Osteoblast (primary cell): ENCODE data around the gene CCDC110. TPM values are rescaled to one million over a fixed set of nuclear protein-coding genes. Genes with fewer than 3 reads are reported as not detected.

Experiments used
- DNase-seq: peaks from one replicate; pipeline ENCODE4 v3.0.0; 2011; ENCODE audit warnings: low spot score, mixed read lengths; ENCODE audit not compliant: insufficient read length; ENCODE audit errors: missing footprints
- H2AFZ ChIP-seq: 2 replicates; pipeline ENCODE4 v1.6.0; 2011; ENCODE audit warnings: mild to moderate bottlenecking, low read length
- H3K27ac ChIP-seq: 2 replicates; pipeline ENCODE4 v1.5.1; 2011; ENCODE audit warnings: mild to moderate bottlenecking, low read depth, low read length, moderate library complexity
- H3K27me3 ChIP-seq: 2 replicates; pipeline ENCODE4 v1.6.0; 2012; ENCODE audit warnings: mild to moderate bottlenecking, control low read depth, inconsistent platforms, low read length, moderate library complexity; ENCODE audit not compliant: insufficient read depth
- H3K36me3 ChIP-seq: 2 replicates; pipeline ENCODE4 v1.5.1; 2011; ENCODE audit warnings: mild to moderate bottlenecking, low read length, control low read depth, moderate library complexity; ENCODE audit not compliant: insufficient read depth
- H3K4me1 ChIP-seq: 2 replicates; pipeline ENCODE4 v1.5.1; 2011; ENCODE audit warnings: mild to moderate bottlenecking, low read length, control low read depth, moderate library complexity; ENCODE audit not compliant: insufficient read depth
- H3K4me2 ChIP-seq: 2 replicates; pipeline ENCODE4 v1.6.0; 2011; ENCODE audit warnings: mild to moderate bottlenecking, low read length; ENCODE audit not compliant: insufficient read depth
- H3K4me3 ChIP-seq: fragments of 200-600 bp; sonication (generic); 3 replicates; pipeline ENCODE4 v1.5.1; 2012; ENCODE audit warnings: mild to moderate bottlenecking, low read length, inconsistent platforms; ENCODE audit not compliant: insufficient read depth
- H3K79me2 ChIP-seq: 2 replicates; pipeline ENCODE4 v1.6.0; 2012; ENCODE audit warnings: mild to moderate bottlenecking, low read length, control low read depth, inconsistent platforms; ENCODE audit not compliant: insufficient read depth
- H3K9me3 ChIP-seq: 2 replicates; pipeline ENCODE4 v1.5.1; 2011; ENCODE audit warnings: low read depth, low read length, control low read depth
- H4K20me1 ChIP-seq: 2 replicates; pipeline ENCODE4 v1.6.0; 2012; ENCODE audit warnings: mild to moderate bottlenecking, low read length, control low read depth; ENCODE audit not compliant: insufficient read depth
- total RNA-seq: library from RNA; depleted of rRNA; stranded (reverse); fragments of >200 nt; gene quantifications from 2 replicates; pipeline ENCODE4 v1.2.3, GENCODE V29; 2012
- TF ChIP-seq, protein P1 (sequence below): IDR thresholded peaks from 2 replicates; pipeline ENCODE4 v1.5.1; 2011; ENCODE audit warnings: mild to moderate bottlenecking, low read depth, low read length, moderate library complexity; ENCODE audit errors: extremely low read depth

CCDC110 gene
- total RNA-seq, 1 donor: 2.2 TPM

- DNase-seq: no peak
- no peaks in the 10 kb centered on the region for H3K79me2 ChIP-seq
- no peak overlapping the region for H3K27ac ChIP-seq
- H4K20me1 ChIP-seq: no peaks in the 10 kb centered on the region
- no peaks in the 10 kb centered on the region for H3K9me3 ChIP-seq
- H3K4me3 ChIP-seq: no peak overlapping the region
- TF ChIP-seq, protein P1, sequence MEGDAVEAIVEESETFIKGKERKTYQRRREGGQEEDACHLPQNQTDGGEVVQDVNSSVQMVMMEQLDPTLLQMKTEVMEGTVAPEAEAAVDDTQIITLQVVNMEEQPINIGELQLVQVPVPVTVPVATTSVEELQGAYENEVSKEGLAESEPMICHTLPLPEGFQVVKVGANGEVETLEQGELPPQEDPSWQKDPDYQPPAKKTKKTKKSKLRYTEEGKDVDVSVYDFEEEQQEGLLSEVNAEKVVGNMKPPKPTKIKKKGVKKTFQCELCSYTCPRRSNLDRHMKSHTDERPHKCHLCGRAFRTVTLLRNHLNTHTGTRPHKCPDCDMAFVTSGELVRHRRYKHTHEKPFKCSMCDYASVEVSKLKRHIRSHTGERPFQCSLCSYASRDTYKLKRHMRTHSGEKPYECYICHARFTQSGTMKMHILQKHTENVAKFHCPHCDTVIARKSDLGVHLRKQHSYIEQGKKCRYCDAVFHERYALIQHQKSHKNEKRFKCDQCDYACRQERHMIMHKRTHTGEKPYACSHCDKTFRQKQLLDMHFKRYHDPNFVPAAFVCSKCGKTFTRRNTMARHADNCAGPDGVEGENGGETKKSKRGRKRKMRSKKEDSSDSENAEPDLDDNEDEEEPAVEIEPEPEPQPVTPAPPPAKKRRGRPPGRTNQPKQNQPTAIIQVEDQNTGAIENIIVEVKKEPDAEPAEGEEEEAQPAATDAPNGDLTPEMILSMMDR: no peak
- no peaks in the 10 kb centered on the region for H3K4me1 ChIP-seq
- no peak overlapping the region for H2AFZ ChIP-seq
- no peak overlapping the region for H3K4me2 ChIP-seq
- H3K36me3 ChIP-seq: no peaks in the 10 kb centered on the region
- H3K27me3 ChIP-seq: no peaks in the 10 kb centered on the region
These were observed 36.1 kb downstream of the CCDC110 start for GRCh38 chr4:185435466-185435865.

GRCh38 chr4:185429660-185430059, 41.9 kb downstream of the CCDC110 start:
- Histone ChIP-seq H3K4me2 (no peak overlapping the region), H3K79me2 (peaks cover 10% of the 10 kb centered on the region), H3K36me3 (no peaks in the 10 kb centered on the region), H3K4me1 (peaks cover 5% of the 10 kb centered on the region), H3K27me3 (no peaks in the 10 kb centered on the region), H2AFZ (no peak overlapping the region), H3K9me3 (no peaks in the 10 kb centered on the region), H3K4me3 (no peak overlapping the region), H3K27ac (no peak overlapping the region), H4K20me1 (no peaks in the 10 kb centered on the region)
- TF ChIP-seq, protein P1: no peak
- DNase-seq: no peak

DNA sequence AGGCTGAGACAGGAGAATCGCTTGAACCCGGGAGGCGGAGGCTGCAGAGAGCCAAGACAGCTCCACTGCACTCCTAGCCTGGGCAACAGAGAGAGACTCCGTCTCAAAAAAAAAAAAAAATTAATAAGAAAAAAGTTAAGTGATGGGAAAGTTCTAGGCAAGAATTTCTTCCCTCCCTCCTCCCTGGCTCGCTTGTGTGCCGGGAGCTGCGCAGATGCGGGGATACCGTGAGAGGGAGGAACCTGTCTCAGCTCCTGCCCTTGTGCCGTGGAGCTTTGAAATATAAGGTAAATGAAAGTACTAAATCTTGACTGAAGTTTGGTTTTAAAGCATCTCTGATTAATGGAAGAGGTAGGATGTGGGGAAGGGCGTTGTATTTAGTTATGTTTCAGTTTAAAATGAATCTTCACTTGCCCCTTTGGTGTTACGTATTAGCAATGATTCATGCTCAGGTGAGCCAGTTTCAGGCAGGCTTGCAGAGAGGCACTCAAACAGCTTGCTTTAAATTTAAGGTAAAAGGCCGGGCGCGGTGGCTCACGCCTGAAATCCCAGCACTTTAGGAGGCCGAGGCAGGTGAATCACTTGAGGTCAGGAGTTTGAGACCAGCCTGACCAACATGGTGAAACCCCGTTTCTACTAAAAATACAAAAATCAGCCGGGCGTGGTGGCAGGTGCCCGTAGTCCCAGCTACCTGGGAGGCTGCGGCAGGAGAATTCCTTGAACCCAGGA, 44.4 kb downstream of the CCDC110 start:
- TF ChIP-seq, protein P1: no peak

DNA sequence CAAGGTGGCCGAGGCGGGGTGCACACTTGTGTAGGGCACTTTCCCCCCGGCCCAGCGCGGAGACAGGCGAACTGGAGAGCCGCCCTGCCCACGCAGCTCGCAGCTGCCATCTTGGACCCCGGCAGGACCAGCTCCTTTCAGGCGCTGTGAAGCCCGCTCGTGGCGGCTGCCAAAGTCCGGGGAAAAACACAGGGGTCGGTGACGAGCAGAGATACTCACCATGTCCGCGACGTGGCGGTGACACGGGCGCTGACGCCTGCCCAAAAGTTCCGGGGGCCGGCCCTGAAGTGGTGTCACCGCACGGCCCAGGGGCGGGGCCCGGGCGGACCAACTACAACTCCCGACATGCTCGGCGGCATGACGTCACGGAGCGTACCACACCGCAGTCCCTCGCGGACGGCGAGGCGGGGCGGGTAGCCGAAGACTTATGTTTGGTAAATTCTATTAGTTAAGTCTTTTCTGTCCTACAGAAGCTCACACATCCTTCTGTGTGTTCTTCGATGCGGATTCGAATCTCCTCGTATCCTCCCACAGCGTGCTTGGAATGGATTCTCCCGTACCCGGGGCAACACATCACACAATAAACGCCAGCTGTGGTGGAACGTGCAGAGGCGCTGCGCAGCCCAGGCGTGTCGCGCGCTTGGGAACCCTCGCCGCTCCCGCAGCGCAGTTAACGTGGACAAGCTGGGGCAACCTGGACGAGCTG, 45.7 kb downstream of the CCDC110 start, which contains the start of gene UFSP2:
Gene UFSP2 (minus strand): TSS at position 318 of the 706 bp plus-strand sequence. CDS start 96 bp downstream, at position 222.
- peak within 1 kb of the TSS; percentile 74 for H3K4me3 ChIP-seq
- H2AFZ ChIP-seq: peak within 1 kb of the TSS; percentile 99
- TF ChIP-seq, protein P1: no peak
- H3K4me2 ChIP-seq: peak within 1 kb of the TSS; percentile 83
- H4K20me1 ChIP-seq: peaks cover 3% of the 10 kb centered on the region
- H3K4me1 ChIP-seq: peaks cover 30% of the 10 kb centered on the region
- peak; percentile 95 for DNase-seq
- H3K27ac ChIP-seq: peak within 1 kb of the TSS; percentile 100
- H3K9me3 ChIP-seq: no peaks in the 10 kb centered on the region
- H3K27me3 ChIP-seq: no peaks in the 10 kb centered on the region
- peaks cover 29% of the 10 kb centered on the region for H3K79me2 ChIP-seq
- no peaks in the 10 kb centered on the region for H3K36me3 ChIP-seq

More for the DNA sequence above, 44.4 kb downstream of the CCDC110 start:
- Histone ChIP-seq H3K79me2 (peaks cover 29% of the 10 kb centered on the region), H3K4me3 (no peak overlapping the region), H3K36me3 (no peaks in the 10 kb centered on the region), H3K4me2 (no peak overlapping the region), H2AFZ (no peak overlapping the region), H4K20me1 (no peaks in the 10 kb centered on the region), H3K9me3 (no peaks in the 10 kb centered on the region), H3K27me3 (no peaks in the 10 kb centered on the region), H3K4me1 (peaks cover 17% of the 10 kb centered on the region), H3K27ac (no peak overlapping the region)
- no peak for DNase-seq
